ENCODE measurements around the gene SEMA4G.
A peak's percentile ranks its signal among the peaks of the same experiment; 100 is the strongest.

SEMA4G gene

GRCh38 chr10:100979791-100980272 lies 10.5 kb downstream of the SEMA4G start:
- peaks cover 6 to 61% (median 49%) of the 10 kb centered on the region in 5 donors for H3K36me3 ChIP-seq (ENCODE audit: control insufficient read depth in 5 of 5, insufficient read depth in 5 of 5, low read length in 5 of 5)

GRCh38 chr10:100980311-100980710 lies 11.0 kb downstream of the SEMA4G start:
- Histone ChIP-seq H3K9ac (ENCODE audit: low read length in 5 of 5) (no peak overlapping the region), H3K4me3 (ENCODE audit: low read depth in 1 of 5, low read length in 5 of 5) (no peak overlapping the region), H3K36me3 (ENCODE audit: control insufficient read depth in 5 of 5, insufficient read depth in 5 of 5, low read length in 5 of 5) (peaks cover 6 to 64% (median 50%) of the 10 kb centered on the region in 5 donors), H3K9me3 (ENCODE audit: control insufficient read depth in 5 of 5, low read length in 5 of 5) (no peaks in the 10 kb centered on the region), H3K4me1 (ENCODE audit: control insufficient read depth in 5 of 5, insufficient read depth in 5 of 5, low read length in 5 of 5) (no peaks in the 10 kb centered on the region), H3K27ac (ENCODE audit: low read depth, low read length) (no peak overlapping the region), H3K27me3 (ENCODE audit: control insufficient read depth in 5 of 5, insufficient read depth in 4 of 5, low read length in 5 of 5) (no peaks in the 10 kb centered on the region)

More at GRCh38 chr10:100979791-100980272, 10.5 kb downstream of the SEMA4G start:
- H3K9me3 ChIP-seq (ENCODE audit: control insufficient read depth in 5 of 5, low read length in 5 of 5) = no peaks in the 10 kb centered on the region
- H3K27me3 ChIP-seq (ENCODE audit: control insufficient read depth in 5 of 5, insufficient read depth in 4 of 5, low read length in 5 of 5) = no peaks in the 10 kb centered on the region
- no peak overlapping the region for H3K4me3 ChIP-seq (ENCODE audit: low read depth in 1 of 5, low read length in 5 of 5)
- no peaks in the 10 kb centered on the region for H3K4me1 ChIP-seq (ENCODE audit: control insufficient read depth in 5 of 5, insufficient read depth in 5 of 5, low read length in 5 of 5)
- H3K9ac ChIP-seq (ENCODE audit: low read length in 5 of 5) = no peak overlapping the region
- no peak overlapping the region for H3K27ac ChIP-seq (ENCODE audit: low read depth, low read length)

- H3K4me1 ChIP-seq (ENCODE audit: control insufficient read depth in 5 of 5, insufficient read depth in 5 of 5, low read length in 5 of 5) = no peaks in the 10 kb centered on the region
- H3K4me3 ChIP-seq (ENCODE audit: low read depth in 1 of 5, low read length in 5 of 5) = no peak overlapping the region
- no peak overlapping the region for H3K27ac ChIP-seq (ENCODE audit: low read depth, low read length)
- H3K9ac ChIP-seq (ENCODE audit: low read length in 5 of 5) = no peak overlapping the region
- H3K9me3 ChIP-seq (ENCODE audit: control insufficient read depth in 5 of 5, low read length in 5 of 5) = no peaks in the 10 kb centered on the region
- H3K36me3 ChIP-seq (ENCODE audit: control insufficient read depth in 5 of 5, insufficient read depth in 5 of 5, low read length in 5 of 5) = peaks cover 6 to 64% (median 50%) of the 10 kb centered on the region in 5 donors
- H3K27me3 ChIP-seq (ENCODE audit: control insufficient read depth in 5 of 5, insufficient read depth in 4 of 5, low read length in 5 of 5) = no peaks in the 10 kb centered on the region
Measured at GRCh38 chr10:100980711-100981110, 11.4 kb downstream of the SEMA4G start.

DNA sequence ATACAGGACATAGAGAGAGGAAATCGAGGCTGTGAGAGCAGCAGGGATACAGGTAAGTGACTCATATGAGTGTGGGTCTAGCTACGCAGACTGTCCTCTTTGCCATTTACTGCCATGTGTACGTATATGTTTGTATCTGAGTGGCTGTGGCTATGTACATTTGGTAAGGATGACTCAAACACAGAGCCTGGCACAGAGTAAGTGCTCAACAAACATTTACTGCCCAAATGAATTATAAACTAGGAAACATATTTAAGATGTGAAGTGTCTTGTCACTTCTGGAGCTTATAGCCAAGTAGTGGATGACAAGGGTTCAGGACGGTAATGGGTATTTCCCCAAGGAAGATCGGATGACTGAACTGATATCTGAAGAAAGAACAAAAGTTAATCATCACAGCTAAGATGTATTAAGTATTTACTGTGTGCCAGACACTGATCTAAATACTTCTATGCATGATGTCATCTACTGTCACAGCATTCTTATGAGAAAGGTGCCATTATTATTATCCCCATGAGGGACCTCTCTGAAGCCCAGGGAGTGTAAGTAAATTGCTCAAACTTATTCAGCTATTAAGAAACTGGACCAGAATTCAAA lies 12.0 kb downstream of the SEMA4G start:
- peaks cover 6 to 69% (median 50%) of the 10 kb centered on the region in 5 donors for H3K36me3 ChIP-seq (ENCODE audit: control insufficient read depth in 5 of 5, insufficient read depth in 5 of 5, low read length in 5 of 5)
- no peak overlapping the region for H3K9ac ChIP-seq (ENCODE audit: low read length in 5 of 5)
- H3K27me3 ChIP-seq (ENCODE audit: control insufficient read depth in 5 of 5, insufficient read depth in 4 of 5, low read length in 5 of 5) = no peaks in the 10 kb centered on the region
- no peak overlapping the region for H3K27ac ChIP-seq (ENCODE audit: low read depth, low read length)
- no peak overlapping the region for H3K4me3 ChIP-seq (ENCODE audit: low read depth in 1 of 5, low read length in 5 of 5)
- H3K9me3 ChIP-seq (ENCODE audit: control insufficient read depth in 5 of 5, low read length in 5 of 5) = no peaks in the 10 kb centered on the region
- peaks cover 0 to 5% (median under 1%) of the 10 kb centered on the region in 5 donors for H3K4me1 ChIP-seq (ENCODE audit: control insufficient read depth in 5 of 5, insufficient read depth in 5 of 5, low read length in 5 of 5)

GRCh38 chr10:100982916-100983830 lies 13.9 kb downstream of the SEMA4G start:
- Histone ChIP-seq H3K27me3 (ENCODE audit: control insufficient read depth in 5 of 5, insufficient read depth in 4 of 5, low read length in 5 of 5) (no peaks in the 10 kb centered on the region), H3K27ac (ENCODE audit: low read depth, low read length) (no peak overlapping the region), H3K9me3 (ENCODE audit: control insufficient read depth in 5 of 5, low read length in 5 of 5) (no peaks in the 10 kb centered on the region), H3K36me3 (ENCODE audit: control insufficient read depth in 5 of 5, insufficient read depth in 5 of 5, low read length in 5 of 5) (peaks cover 6 to 68% (median 45%) of the 10 kb centered on the region in 5 donors), H3K9ac (ENCODE audit: low read length in 5 of 5) (no peak overlapping the region), H3K4me3 (ENCODE audit: low read depth in 1 of 5, low read length in 5 of 5) (no peak overlapping the region), H3K4me1 (ENCODE audit: control insufficient read depth in 5 of 5, insufficient read depth in 5 of 5, low read length in 5 of 5) (peaks cover 8 to 21% (median 18%) of the 10 kb centered on the region in 5 donors)

- no peaks in the 10 kb centered on the region for H3K9me3 ChIP-seq (ENCODE audit: control insufficient read depth in 5 of 5, low read length in 5 of 5)
- H3K4me3 ChIP-seq (ENCODE audit: low read depth in 1 of 5, low read length in 5 of 5) = no peak overlapping the region
- H3K36me3 ChIP-seq (ENCODE audit: control insufficient read depth in 5 of 5, insufficient read depth in 5 of 5, low read length in 5 of 5) = peaks cover 6 to 59% (median 36%) of the 10 kb centered on the region in 5 donors
- H3K27me3 ChIP-seq (ENCODE audit: control insufficient read depth in 5 of 5, insufficient read depth in 4 of 5, low read length in 5 of 5) = no peaks in the 10 kb centered on the region
- peaks cover 8 to 26% (median 23%) of the 10 kb centered on the region in 5 donors for H3K4me1 ChIP-seq (ENCODE audit: control insufficient read depth in 5 of 5, insufficient read depth in 5 of 5, low read length in 5 of 5)
- no peak overlapping the region for H3K9ac ChIP-seq (ENCODE audit: low read length in 5 of 5)
- H3K27ac ChIP-seq (ENCODE audit: low read depth, low read length) = no peak overlapping the region
Measured at GRCh38 chr10:100983868-100984671, 14.8 kb downstream of the SEMA4G start.

DNA sequence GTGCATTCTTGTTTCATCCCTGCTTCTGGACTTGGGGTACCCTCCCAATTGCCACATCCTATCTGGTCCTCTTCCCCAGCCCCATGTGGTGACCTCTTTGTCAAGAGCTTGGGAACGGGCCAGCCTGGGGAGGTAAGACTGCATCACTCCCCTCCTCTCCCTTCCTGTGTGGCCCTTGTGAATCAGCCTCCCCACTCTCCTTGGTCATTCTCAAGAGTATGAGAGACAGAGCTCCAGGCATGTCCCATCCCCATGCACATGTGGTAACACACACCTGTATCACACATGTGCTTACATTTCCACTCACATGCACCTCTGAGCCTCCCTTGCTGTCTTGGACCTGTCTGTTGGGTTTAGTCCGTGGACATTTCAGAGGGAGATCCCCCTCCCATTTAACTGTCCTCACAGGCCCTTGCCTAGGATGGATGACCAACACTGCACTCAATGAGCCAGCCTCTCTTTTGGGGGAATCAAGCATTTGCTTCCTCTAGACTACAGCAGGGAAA lies 15.4 kb downstream of the SEMA4G start:
- H3K9me3 ChIP-seq (ENCODE audit: control insufficient read depth in 5 of 5, low read length in 5 of 5) = no peaks in the 10 kb centered on the region
- H3K27ac ChIP-seq (ENCODE audit: low read depth, low read length) = no peak overlapping the region
- H3K36me3 ChIP-seq (ENCODE audit: control insufficient read depth in 5 of 5, insufficient read depth in 5 of 5, low read length in 5 of 5) = peaks cover 6 to 61% (median 33%) of the 10 kb centered on the region in 5 donors
- H3K27me3 ChIP-seq (ENCODE audit: control insufficient read depth in 5 of 5, insufficient read depth in 4 of 5, low read length in 5 of 5) = no peaks in the 10 kb centered on the region
- H3K4me3 ChIP-seq (ENCODE audit: low read depth in 1 of 5, low read length in 5 of 5) = no peak overlapping the region
- H3K9ac ChIP-seq (ENCODE audit: low read length in 5 of 5) = no peak overlapping the region
- peaks cover 8 to 26% (median 23%) of the 10 kb centered on the region in 5 donors for H3K4me1 ChIP-seq (ENCODE audit: control insufficient read depth in 5 of 5, insufficient read depth in 5 of 5, low read length in 5 of 5)

DNA sequence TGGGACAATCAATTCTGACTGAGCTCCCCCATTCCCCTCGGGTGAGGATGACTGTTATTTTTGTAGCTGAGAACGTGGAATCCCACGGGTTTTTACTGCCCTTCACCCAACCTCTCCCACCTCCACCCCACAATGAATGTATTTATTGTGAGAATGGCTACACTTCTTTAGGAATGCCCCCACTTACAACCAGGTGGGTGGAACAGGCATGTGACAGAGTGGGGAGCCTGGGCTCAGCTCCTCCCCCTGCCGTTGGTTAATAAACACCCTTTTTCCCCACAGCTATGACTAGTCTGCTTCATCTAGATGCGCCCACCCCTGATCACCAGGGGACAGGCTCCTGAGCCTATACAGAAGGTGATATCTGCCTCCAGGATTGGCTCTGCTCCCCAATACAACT lies 16.0 kb downstream of the SEMA4G start:
- H3K36me3 ChIP-seq (ENCODE audit: control insufficient read depth in 5 of 5, insufficient read depth in 5 of 5, low read length in 5 of 5) = peaks cover 6 to 59% (median 30%) of the 10 kb centered on the region in 5 donors
- peaks cover 8 to 26% (median 23%) of the 10 kb centered on the region in 5 donors for H3K4me1 ChIP-seq (ENCODE audit: control insufficient read depth in 5 of 5, insufficient read depth in 5 of 5, low read length in 5 of 5)
- no peaks in the 10 kb centered on the region for H3K27me3 ChIP-seq (ENCODE audit: control insufficient read depth in 5 of 5, insufficient read depth in 4 of 5, low read length in 5 of 5)
- no peaks in the 10 kb centered on the region for H3K9me3 ChIP-seq (ENCODE audit: control insufficient read depth in 5 of 5, low read length in 5 of 5)
- no peak overlapping the region for H3K4me3 ChIP-seq (ENCODE audit: low read depth in 1 of 5, low read length in 5 of 5)
- H3K27ac ChIP-seq (ENCODE audit: low read depth, low read length) = no peak overlapping the region
- no peak overlapping the region for H3K9ac ChIP-seq (ENCODE audit: low read length in 5 of 5)

GRCh38 chr10:100986623-100986951 lies 17.3 kb downstream of the SEMA4G start:
- no peaks in the 10 kb centered on the region for H3K27me3 ChIP-seq (ENCODE audit: control insufficient read depth in 5 of 5, insufficient read depth in 4 of 5, low read length in 5 of 5)
- H3K4me1 ChIP-seq (ENCODE audit: control insufficient read depth in 5 of 5, insufficient read depth in 5 of 5, low read length in 5 of 5) = peaks cover 8 to 26% (median 23%) of the 10 kb centered on the region in 5 donors
- H3K9me3 ChIP-seq (ENCODE audit: control insufficient read depth in 5 of 5, low read length in 5 of 5) = no peaks in the 10 kb centered on the region
- H3K36me3 ChIP-seq (ENCODE audit: control insufficient read depth in 5 of 5, insufficient read depth in 5 of 5, low read length in 5 of 5) = peaks cover 0 to 59% (median 29%) of the 10 kb centered on the region in 5 donors
- peak overlapping the region; percentile 74 for H3K27ac ChIP-seq (ENCODE audit: low read depth, low read length)
- peak overlapping the region; percentile 87 to 96 (median 93) for H3K4me3 ChIP-seq (ENCODE audit: low read depth in 1 of 5, low read length in 5 of 5)
- peak overlapping the region in 4 of 5 donors; percentile 77 to 93 (median 88) for H3K9ac ChIP-seq (ENCODE audit: low read length in 5 of 5)

All from subcutaneous abdominal adipose tissue (tissue), 5 donors.